ENCODE measurements around the gene EFHC2. TPM values are rescaled to one million over a fixed set of nuclear protein-coding genes. Genes with fewer than 3 reads are reported as not detected.

The EFHC2 gene
- total and polyA plus RNA-seq, 3 donors from 2014 or later, result 8.2 to 17.3 (median 14.4) TPM

DNA sequence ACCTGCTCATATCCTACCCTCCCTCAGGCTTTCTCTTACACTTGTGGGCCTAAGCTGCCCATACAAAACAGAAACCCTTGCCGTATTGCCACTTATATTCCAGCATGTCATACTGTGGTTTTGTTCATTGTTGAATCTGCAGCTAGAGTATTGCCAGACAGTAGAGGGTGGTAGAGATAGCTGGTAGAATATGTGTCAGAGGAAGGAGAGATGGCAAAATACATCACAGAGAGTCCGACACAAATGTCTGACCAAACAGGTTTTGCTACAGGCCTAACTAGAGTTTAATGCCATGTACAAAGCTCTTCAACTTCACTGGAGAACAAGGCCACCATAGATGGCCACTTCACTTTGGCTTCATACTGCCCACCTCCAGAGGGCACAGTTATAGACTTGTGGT, 160.1 kb downstream of the EFHC2 start:
- intact Hi-C loops (cut with DNase I; ENCODE audit: low total_unique reads), result no loop called here
- TF ChIP-seq, protein P1, sequence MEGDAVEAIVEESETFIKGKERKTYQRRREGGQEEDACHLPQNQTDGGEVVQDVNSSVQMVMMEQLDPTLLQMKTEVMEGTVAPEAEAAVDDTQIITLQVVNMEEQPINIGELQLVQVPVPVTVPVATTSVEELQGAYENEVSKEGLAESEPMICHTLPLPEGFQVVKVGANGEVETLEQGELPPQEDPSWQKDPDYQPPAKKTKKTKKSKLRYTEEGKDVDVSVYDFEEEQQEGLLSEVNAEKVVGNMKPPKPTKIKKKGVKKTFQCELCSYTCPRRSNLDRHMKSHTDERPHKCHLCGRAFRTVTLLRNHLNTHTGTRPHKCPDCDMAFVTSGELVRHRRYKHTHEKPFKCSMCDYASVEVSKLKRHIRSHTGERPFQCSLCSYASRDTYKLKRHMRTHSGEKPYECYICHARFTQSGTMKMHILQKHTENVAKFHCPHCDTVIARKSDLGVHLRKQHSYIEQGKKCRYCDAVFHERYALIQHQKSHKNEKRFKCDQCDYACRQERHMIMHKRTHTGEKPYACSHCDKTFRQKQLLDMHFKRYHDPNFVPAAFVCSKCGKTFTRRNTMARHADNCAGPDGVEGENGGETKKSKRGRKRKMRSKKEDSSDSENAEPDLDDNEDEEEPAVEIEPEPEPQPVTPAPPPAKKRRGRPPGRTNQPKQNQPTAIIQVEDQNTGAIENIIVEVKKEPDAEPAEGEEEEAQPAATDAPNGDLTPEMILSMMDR (IDR thresholded peaks at IDR 0.05), result no peak
- TF ChIP-seq POLR2A (IDR thresholded peaks at IDR 0.05), result no peak
- no peaks in the 10 kb centered on the region for H3K36me3 ChIP-seq (ENCODE audit: low read depth, missing control alignments)
- DNase-seq, result no peak
- no peaks in the 10 kb centered on the region for H3K27me3 ChIP-seq
- WGBS, 2 donors, result 88 to 92% methylated on average over 2 of the region's 2 CpGs
- H3K4me1 ChIP-seq, result no peaks in the 10 kb centered on the region
- no peak overlapping the region for H3K27ac ChIP-seq
- H3K4me3 ChIP-seq, result no peak overlapping the region
- no peaks in the 10 kb centered on the region for H3K9me3 ChIP-seq

GRCh38 chrX:44178274-44179053, 165.0 kb downstream of the EFHC2 start:
- no peak overlapping the region for H3K27ac ChIP-seq
- no peaks in the 10 kb centered on the region for H3K36me3 ChIP-seq (ENCODE audit: low read depth, missing control alignments)
- 97% methylated on average over 6 of the region's 6 CpGs for WGBS, 2 donors
- DNase-seq, result no peak
- H3K4me3 ChIP-seq, result no peak overlapping the region
- TF ChIP-seq, protein P1 (IDR thresholded peaks at IDR 0.05), result no peak
- no peak for TF ChIP-seq POLR2A (IDR thresholded peaks at IDR 0.05)
- intact Hi-C loops (cut with DNase I; ENCODE audit: low total_unique reads), result no loop called here
- no peaks in the 10 kb centered on the region for H3K4me1 ChIP-seq
- no peaks in the 10 kb centered on the region for H3K27me3 ChIP-seq
- H3K9me3 ChIP-seq, result no peaks in the 10 kb centered on the region

DNA sequence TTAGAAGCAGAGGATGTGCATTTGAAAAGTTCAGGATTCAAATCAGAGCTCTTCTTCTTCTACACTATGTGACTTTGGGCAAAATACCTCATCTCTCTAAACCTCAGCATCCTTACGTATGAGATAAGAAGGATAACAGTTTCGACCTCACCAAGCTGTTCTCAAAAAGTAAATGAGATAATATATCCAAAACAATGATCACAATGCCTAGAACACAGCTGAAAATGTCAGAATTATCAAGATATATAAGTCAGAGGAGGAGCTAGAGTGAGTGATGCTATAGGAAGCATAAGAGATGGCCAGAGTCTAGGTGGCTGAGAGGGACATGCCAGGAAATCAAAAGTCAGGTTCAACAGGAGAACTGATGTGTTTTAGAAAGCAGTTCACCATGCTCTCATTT, 168.0 kb downstream of the EFHC2 start:
- no peaks in the 10 kb centered on the region for H3K36me3 ChIP-seq (ENCODE audit: low read depth, missing control alignments)
- no peak overlapping the region for H3K4me3 ChIP-seq
- H3K9me3 ChIP-seq, result no peaks in the 10 kb centered on the region
- no peaks in the 10 kb centered on the region for H3K4me1 ChIP-seq
- TF ChIP-seq POLR2A (IDR thresholded peaks at IDR 0.05), result no peak
- TF ChIP-seq, protein P1 (IDR thresholded peaks at IDR 0.05), result no peak
- DNase-seq, result no peak
- H3K27ac ChIP-seq, result no peak overlapping the region
- intact Hi-C loops (cut with DNase I; ENCODE audit: low total_unique reads), result no loop called here
- no peaks in the 10 kb centered on the region for H3K27me3 ChIP-seq
- WGBS, 2 donors, result 93 to 95% methylated on average over 2 of the region's 2 CpGs

DNA sequence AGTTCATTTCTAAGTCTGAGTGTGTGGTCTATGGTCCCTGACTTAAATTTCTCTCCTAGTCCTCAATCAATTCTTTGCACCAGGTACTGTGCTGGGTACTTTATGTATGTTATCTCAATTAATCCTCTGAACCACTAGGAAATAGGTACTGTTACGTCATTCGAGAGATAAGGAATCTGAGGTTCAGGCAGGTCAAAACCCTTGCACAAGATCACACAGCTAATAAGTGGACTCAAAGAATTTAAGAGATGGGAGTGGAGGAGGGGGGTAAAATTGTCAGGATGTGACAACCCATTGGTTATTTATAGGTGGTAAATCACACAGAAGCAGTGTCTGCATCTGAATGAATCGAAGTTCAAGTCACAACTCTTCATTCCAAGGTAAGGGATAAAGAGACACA, 169.4 kb downstream of the EFHC2 start:
- intact Hi-C loops (cut with DNase I; ENCODE audit: low total_unique reads), result no loop called here
- no peak overlapping the region for H3K27ac ChIP-seq
- H3K27me3 ChIP-seq, result no peaks in the 10 kb centered on the region
- H3K9me3 ChIP-seq, result no peaks in the 10 kb centered on the region
- H3K4me3 ChIP-seq, result no peak overlapping the region
- TF ChIP-seq POLR2A (IDR thresholded peaks at IDR 0.05), result no peak
- TF ChIP-seq, protein P1 (IDR thresholded peaks at IDR 0.05), result no peak
- no peaks in the 10 kb centered on the region for H3K4me1 ChIP-seq
- no peak for DNase-seq
- H3K36me3 ChIP-seq (ENCODE audit: low read depth, missing control alignments), result no peaks in the 10 kb centered on the region
- 89 to 96% methylated on average over 3 of the region's 3 CpGs for WGBS, 2 donors

GRCh38 chrX:44173219-44173618, 170.3 kb downstream of the EFHC2 start:
- Histone ChIP-seq H3K4me3 (no peak overlapping the region), H3K27ac (no peak overlapping the region), H3K36me3 (ENCODE audit: low read depth, missing control alignments) (no peaks in the 10 kb centered on the region), H3K9me3 (no peaks in the 10 kb centered on the region), H3K27me3 (no peaks in the 10 kb centered on the region), H3K4me1 (no peaks in the 10 kb centered on the region)
- intact Hi-C loops (cut with DNase I; ENCODE audit: low total_unique reads), result no loop called here
- 73 to 75% methylated on average over 3 of the region's 3 CpGs for WGBS, 2 donors
- DNase-seq, result no peak
- TF ChIP-seq POLR2A (IDR thresholded peaks at IDR 0.05), result no peak
- TF ChIP-seq, protein P1 (IDR thresholded peaks at IDR 0.05), result no peak
